Measurements from ENCODE around the gene CLDN3. TPM values are rescaled to one million over a fixed set of nuclear protein-coding genes. Genes with fewer than 3 reads are reported as not detected.

Gene CLDN3
- total RNA-seq, 1 experiment from 2014 or later, result 51.6 TPM

- CTCF ChIA-PET, result interaction anchor here (0.7 kb wide), 1 partner anchor 136 kb away, joined by 3 read pairs; no protein-coding TSS in a partner anchor
- Histone ChIP-seq H3K9ac (ENCODE audit: low read length) (peak overlapping the region; percentile 91), H3K9me2 (replicated peaks; ENCODE audit: low read length) (no peaks in the 10 kb centered on the region), H3K36me3 (ENCODE audit: low read depth, low read length) (peaks cover 7% of the 10 kb centered on the region; the same call in 1 of the 2 replicates), H3K9me3 (ENCODE audit: low read length) (no peaks in the 10 kb centered on the region), H3K27ac (ENCODE audit: low read length) (no peak overlapping the region), H2AFZ (ENCODE audit: low read length) (no peak overlapping the region), H3K79me2 (ENCODE audit: low read length) (peaks cover 21% of the 10 kb centered on the region), H3K4me1 (ENCODE audit: insufficient read depth, low read length) (peaks cover 29% of the 10 kb centered on the region), H3F3A (ENCODE audit: low read length, unreplicated experiment) (no peaks in the 10 kb centered on the region), H3K4me3 (ENCODE audit: low read length) (peak overlapping the region; percentile 92), H4K20me1 (ENCODE audit: low read length) (peaks cover 10% of the 10 kb centered on the region; the same call in 1 of the 2 replicates), H3K4me2 (ENCODE audit: low read length) (peak overlapping the region; percentile 91), H3K27me3 (ENCODE audit: low read length) (no peaks in the 10 kb centered on the region)
- DNase-seq (no peak), ATAC-seq (no peak)
- POLR2A ChIA-PET (ENCODE audit: unreplicated experiment), result interaction anchor here (0.5 to 0.6 kb wide), 3 partner anchors 100 to 216 kb away, joined by 3 to 5 read pairs (median 4); partner anchors contain the start of gene MLXIPL
- TF ChIP-seq EZH2 (IDR thresholded peaks at IDR 0.05; ENCODE audit: low read length, unreplicated experiment) (no peak), EZH2phosphoT487 (IDR thresholded peaks at IDR 0.05; ENCODE audit: borderline replicate concordance, low read length) (no peak)
- TF ChIP-seq, protein P1, sequence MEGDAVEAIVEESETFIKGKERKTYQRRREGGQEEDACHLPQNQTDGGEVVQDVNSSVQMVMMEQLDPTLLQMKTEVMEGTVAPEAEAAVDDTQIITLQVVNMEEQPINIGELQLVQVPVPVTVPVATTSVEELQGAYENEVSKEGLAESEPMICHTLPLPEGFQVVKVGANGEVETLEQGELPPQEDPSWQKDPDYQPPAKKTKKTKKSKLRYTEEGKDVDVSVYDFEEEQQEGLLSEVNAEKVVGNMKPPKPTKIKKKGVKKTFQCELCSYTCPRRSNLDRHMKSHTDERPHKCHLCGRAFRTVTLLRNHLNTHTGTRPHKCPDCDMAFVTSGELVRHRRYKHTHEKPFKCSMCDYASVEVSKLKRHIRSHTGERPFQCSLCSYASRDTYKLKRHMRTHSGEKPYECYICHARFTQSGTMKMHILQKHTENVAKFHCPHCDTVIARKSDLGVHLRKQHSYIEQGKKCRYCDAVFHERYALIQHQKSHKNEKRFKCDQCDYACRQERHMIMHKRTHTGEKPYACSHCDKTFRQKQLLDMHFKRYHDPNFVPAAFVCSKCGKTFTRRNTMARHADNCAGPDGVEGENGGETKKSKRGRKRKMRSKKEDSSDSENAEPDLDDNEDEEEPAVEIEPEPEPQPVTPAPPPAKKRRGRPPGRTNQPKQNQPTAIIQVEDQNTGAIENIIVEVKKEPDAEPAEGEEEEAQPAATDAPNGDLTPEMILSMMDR (conservative IDR thresholded peaks at IDR 0.05; ENCODE audit: low read depth, low read length), result no peak
- intact Hi-C loops (cut with micrococcal nuclease), result loop anchor here (1.0 to 2.0 kb wide), 3 partner anchors 33 to 118 kb away; partner anchors contain the start of gene CLDN3
- BruUV-seq (replicated peaks), result TSS peak; percentile 42
Measured at GRCh38 chr7:73737491-73738219, 32.4 kb downstream of the CLDN3 start.

GRCh38 chr7:73736885-73737284 is 33.2 kb downstream of the CLDN3 start:
- intact Hi-C loops (cut with micrococcal nuclease), result no loop called here
- H4K20me1 ChIP-seq (ENCODE audit: low read length), result peaks cover 10% of the 10 kb centered on the region; the same call in 1 of the 2 replicates
- H3K4me3 ChIP-seq (ENCODE audit: low read length), result no peak overlapping the region
- peak overlapping the region; percentile 91; the same call in 1 of the 2 replicates for H3K4me2 ChIP-seq (ENCODE audit: low read length)
- DNase-seq (no peak), ATAC-seq (no peak)
- ChIA-PET POLR2A (ENCODE audit: unreplicated experiment) (no interaction called here), CTCF (no interaction called here)
- H3F3A ChIP-seq (ENCODE audit: low read length, unreplicated experiment), result no peaks in the 10 kb centered on the region
- H3K9me3 ChIP-seq (ENCODE audit: low read length), result no peaks in the 10 kb centered on the region
- no peaks in the 10 kb centered on the region for H3K9me2 ChIP-seq (replicated peaks; ENCODE audit: low read length)
- TF ChIP-seq EZH2 (IDR thresholded peaks at IDR 0.05; ENCODE audit: low read length, unreplicated experiment) (no peak), EZH2phosphoT487 (IDR thresholded peaks at IDR 0.05; ENCODE audit: borderline replicate concordance, low read length) (no peak)
- TF ChIP-seq, protein P1 (conservative IDR thresholded peaks at IDR 0.05; ENCODE audit: low read depth, low read length), result no peak
- no peaks in the 10 kb centered on the region for H3K27me3 ChIP-seq (ENCODE audit: low read length)
- peaks cover 21% of the 10 kb centered on the region for H3K4me1 ChIP-seq (ENCODE audit: insufficient read depth, low read length)
- BruUV-seq (replicated peaks), result no TSS peak
- H3K27ac ChIP-seq (ENCODE audit: low read length), result no peak overlapping the region
- H3K79me2 ChIP-seq (ENCODE audit: low read length), result peaks cover 21% of the 10 kb centered on the region
- no peak overlapping the region for H3K9ac ChIP-seq (ENCODE audit: low read length)
- H2AFZ ChIP-seq (ENCODE audit: low read length), result no peak overlapping the region
- H3K36me3 ChIP-seq (ENCODE audit: low read depth, low read length), result peaks cover 7% of the 10 kb centered on the region; the same call in 1 of the 2 replicates
